IMR-90 (cell line): Measurements from ENCODE around the gene B4GALNT3. TPM values are rescaled to one million over a fixed set of nuclear protein-coding genes. Genes with fewer than 3 reads are reported as not detected.

ENCODE experiments used
- ATAC-seq: fragments of 200-7000 bp; cut with Tn5 transposase; 2 replicates; pipeline ENCODE4 v1.9.1; 2020; ENCODE audit warnings: low read depth, mild to moderate bottlenecking, moderate library complexity
- BruUV-seq: library from RNA; stranded (reverse); fragments of 400-500 nt; replicated peaks from 2 replicates; lab custom pipeline; 2021; lab: Mats Ljungman, UMichigan
- CTCF ChIA-PET: fragments of 300-600 bp; formaldehyde crosslinking; extraction: SDS; loops from one replicate; lab custom pipeline; 2021; ENCODE audit warnings: antibody characterized with exemption; lab: Yijun Ruan, JAX
- POLR2A ChIA-PET: fragments of 300-600 bp; sonication (Branson Sonifier 250); formaldehyde crosslinking; loops from one replicate; lab custom pipeline; 2022; ENCODE audit warnings: antibody characterized with exemption; ENCODE audit not compliant: unreplicated experiment; lab: Charles Lee
- DNase-seq: peaks from one replicate; pipeline ENCODE4 v3.0.0; 2013
- H2AFZ ChIP-seq: replicated peaks from 2 replicates; pipeline ENCODE3; 2013; ENCODE audit warnings: low read length, mild to moderate bottlenecking; ENCODE audit not compliant: poor library complexity
- H2AK5ac ChIP-seq: 2 replicates; pipeline ENCODE4 v1.6.1; 2013; ENCODE audit warnings: low read depth, low read length, inconsistent platforms
- H2AK9ac ChIP-seq: replicated peaks from 2 replicates; pipeline ENCODE3; 2013; ENCODE audit warnings: mild to moderate bottlenecking, low read depth, low read length, moderate library complexity; ENCODE audit not compliant: poor library complexity
- H2BK120ac ChIP-seq: 2 replicates; pipeline ENCODE4 v1.6.1; 2013; ENCODE audit warnings: low read depth, low read length, inconsistent platforms
- H2BK15ac ChIP-seq: 3 replicates; pipeline ENCODE4 v1.6.1; 2013; ENCODE audit warnings: low read depth, low read length, inconsistent platforms
- H2BK20ac ChIP-seq: 2 replicates; pipeline ENCODE4 v1.6.1; 2013; ENCODE audit warnings: low read depth, mild to moderate bottlenecking, inconsistent platforms, low read length, moderate library complexity
- H2BK5ac ChIP-seq: 2 replicates; pipeline ENCODE4 v1.6.1; 2013; ENCODE audit warnings: mild to moderate bottlenecking, low read depth, low read length, inconsistent platforms; ENCODE audit not compliant: poor library complexity, severe bottlenecking
- H3K14ac ChIP-seq: replicated peaks from 2 replicates; pipeline ENCODE4 v1.6.1; 2013; ENCODE audit warnings: low read depth, low read length, inconsistent platforms
- H3K18ac ChIP-seq: 2 replicates; pipeline ENCODE4 v1.6.1; 2013; ENCODE audit warnings: low read depth, low read length, control low read depth
- H3K23ac ChIP-seq: 2 replicates; pipeline ENCODE4 v1.6.1; 2013; ENCODE audit warnings: low read depth, low read length, inconsistent platforms
- H3K27ac ChIP-seq: 2 replicates; pipeline ENCODE4 v1.5.1; 2013; ENCODE audit warnings: mild to moderate bottlenecking, control low read depth, low read length; ENCODE audit not compliant: insufficient read depth
- H3K27me3 ChIP-seq: 2 replicates; pipeline ENCODE4 v1.6.1; 2013; ENCODE audit warnings: low read length; ENCODE audit not compliant: control insufficient read depth, insufficient read depth
- H3K36me3 ChIP-seq: 2 replicates; pipeline ENCODE4 v1.6.1; 2013; ENCODE audit warnings: low read length, mixed read lengths; ENCODE audit not compliant: control insufficient read depth, insufficient read depth
- H3K4ac ChIP-seq: 2 replicates; pipeline ENCODE4 v1.6.1; 2013; ENCODE audit warnings: low read depth, low read length, inconsistent platforms
- H3K4me1 ChIP-seq: 2 replicates; pipeline ENCODE4 v1.6.1; 2013; ENCODE audit warnings: low read length, mixed read lengths; ENCODE audit not compliant: control insufficient read depth, insufficient read depth
- H3K4me2 ChIP-seq: 2 replicates; pipeline ENCODE4 v1.6.1; 2013; ENCODE audit warnings: low read depth, mild to moderate bottlenecking, control low read depth, low read length, moderate library complexity
- H3K4me3 ChIP-seq: 2 replicates; pipeline ENCODE4 v1.5.1; 2013; ENCODE audit warnings: low read depth, mild to moderate bottlenecking, control low read depth, low read length, moderate library complexity; ENCODE audit not compliant: insufficient read depth
- H3K56ac ChIP-seq: 2 replicates; pipeline ENCODE4 v1.6.1; 2013; ENCODE audit warnings: low read length, inconsistent platforms; ENCODE audit not compliant: insufficient read depth; ENCODE audit errors: extremely low read depth
- H3K79me1 ChIP-seq, 2 experiments: 2 replicates each; pipeline ENCODE4 v1.6.1; 2013; ENCODE audit warnings: low read length in 2 of 2, inconsistent platforms in 1 of 2, low read depth in 1 of 2
- H3K9ac ChIP-seq: 2 replicates; pipeline ENCODE4 v1.6.1; 2013; ENCODE audit warnings: low read depth, low read length, control low read depth
- H3K9me1 ChIP-seq: 2 replicates; pipeline ENCODE4 v1.6.1; 2013; ENCODE audit warnings: low read length, inconsistent platforms; ENCODE audit not compliant: insufficient read depth
- H3K9me3 ChIP-seq: 2 replicates; pipeline ENCODE4 v1.6.1; 2013; ENCODE audit warnings: low read length; ENCODE audit not compliant: control insufficient read depth, insufficient read depth
- H4K20me1 ChIP-seq: 2 replicates; pipeline ENCODE4 v1.6.1; 2013; ENCODE audit warnings: low read length, inconsistent platforms; ENCODE audit not compliant: insufficient read depth
- H4K5ac ChIP-seq: 2 replicates; pipeline ENCODE4 v1.6.1; 2013; ENCODE audit warnings: mild to moderate bottlenecking, low read depth, low read length, control low read depth
- H4K8ac ChIP-seq, 2 experiments: 2 replicates each; pipeline ENCODE4 v1.6.1; 2013; ENCODE audit warnings: low read depth in 2 of 2, low read length in 2 of 2, control low read depth in 1 of 2, inconsistent platforms in 1 of 2
- H4K91ac ChIP-seq: 2 replicates; pipeline ENCODE4 v1.6.1; 2013; ENCODE audit warnings: low read depth, low read length, inconsistent platforms; ENCODE audit not compliant: insufficient read depth
- BHLHE40 ChIP-seq: fragments of 150-350 bp; IDR thresholded peaks from 2 replicates; pipeline ENCODE4 v1.6.1; 2016; ENCODE audit warnings: mild to moderate bottlenecking, low read depth, low read length
- CEBPB ChIP-seq: IDR thresholded peaks from 2 replicates; pipeline ENCODE4 v1.6.1; 2012; ENCODE audit warnings: low read depth, low read length, improper control_type of control experiment
- CHD1 ChIP-seq: IDR thresholded peaks from 2 replicates; pipeline ENCODE4 v1.6.1; 2012; ENCODE audit warnings: low read depth, low read length, improper control_type of control experiment
- ELK1 ChIP-seq: fragments of 150-350 bp; IDR thresholded peaks from 2 replicates; pipeline ENCODE4 v1.6.1; 2016; ENCODE audit warnings: low read depth, mild to moderate bottlenecking, low read length, moderate library complexity, borderline replicate concordance
- FOS ChIP-seq: fragments of 150-350 bp; IDR thresholded peaks from 2 replicates; pipeline ENCODE4 v1.6.1; 2016; ENCODE audit warnings: low read depth, low read length
- MAFK ChIP-seq: IDR thresholded peaks from 2 replicates; pipeline ENCODE4 v1.6.1; 2012; ENCODE audit warnings: low read depth, low read length, improper control_type of control experiment
- MAZ ChIP-seq: IDR thresholded peaks from 2 replicates; pipeline ENCODE4 v1.6.1; 2012; ENCODE audit warnings: low read depth, mild to moderate bottlenecking, low read length, improper control_type of control experiment, moderate library complexity, borderline replicate concordance
- MXI1 ChIP-seq: IDR thresholded peaks from 2 replicates; pipeline ENCODE4 v1.6.1; 2012; ENCODE audit warnings: low read depth, mild to moderate bottlenecking, low read length, moderate library complexity, borderline replicate concordance
- NFE2L2 ChIP-seq: fragments of 150-350 bp; IDR thresholded peaks from 2 replicates; pipeline ENCODE4 v1.6.1; 2016; ENCODE audit warnings: low read depth, mild to moderate bottlenecking, low read length
- POLR2A ChIP-seq: IDR thresholded peaks from 2 replicates; pipeline ENCODE4 v1.6.1; 2012; ENCODE audit warnings: mild to moderate bottlenecking, low read depth, low read length
- RAD21 ChIP-seq: IDR thresholded peaks from 2 replicates; pipeline ENCODE4 v1.6.1; 2012; ENCODE audit warnings: low read length, improper control_type of control experiment
- RCOR1 ChIP-seq: IDR thresholded peaks from 2 replicates; pipeline ENCODE4 v1.6.1; 2012; ENCODE audit warnings: mild to moderate bottlenecking, low read length, improper control_type of control experiment; ENCODE audit not compliant: insufficient replicate concordance
- RFX5 ChIP-seq: IDR thresholded peaks from 2 replicates; pipeline ENCODE4 v1.8.0; 2012; ENCODE audit warnings: low read depth, mild to moderate bottlenecking, low read length, moderate library complexity
- SMC3 ChIP-seq: fragments of 150-350 bp; IDR thresholded peaks from 2 replicates; pipeline ENCODE4 v1.6.1; 2016; ENCODE audit warnings: low read depth, mild to moderate bottlenecking, antibody characterized with exemption, low read length, moderate library complexity
- USF2 ChIP-seq: fragments of 150-350 bp; IDR thresholded peaks from 2 replicates; pipeline ENCODE4 v1.6.1; 2017; ENCODE audit warnings: mild to moderate bottlenecking, antibody characterized with exemption, low read length, low read depth
- WGBS, 2 experiments: methylation state at CpG; one replicate each; pipeline versions ENCODE4 v1.1.5 to v1.1.7; 2013; ENCODE audit warnings: missing lambda C conversion rate in 2 of 2; ENCODE audit not compliant: insufficient read length in 1 of 2; ENCODE audit errors: extremely low coverage in 2 of 2; 5-methylcytosine and 5-hydroxymethylcytosine counted together
- dilution Hi-C: fragments of 300-500 bp; cut with HindIII; formaldehyde crosslinking; loops from one replicate; pipeline ENCODE4 v1.14.3; 2018; ENCODE audit warnings: low sequenced_read_pairs; ENCODE audit not compliant: unreplicated experiment
- in situ Hi-C: fragments of 300-500 bp; cut with MboI; formaldehyde crosslinking; loops from 3 replicates; pipeline ENCODE4 v1.14.3; 2019; ENCODE audit warnings: low sequenced_read_pairs, inconsistent platforms, mixed read lengths
- intact Hi-C: fragments of 100-400 bp; cut with micrococcal nuclease; formaldehyde crosslinking; loops from 2 replicates; pipeline ENCODE4 v1.10.0; 2022
- polyA plus RNA-seq, 3 experiments: library from polyadenylated mRNA; depleted of rRNA; stranded (reverse); fragments of >200 nt; gene quantifications; 2 replicates each; pipeline ENCODE4 v1.2.3, GENCODE V29; 2012; ENCODE audit warnings: low replicate concordance in 1 of 3
- total RNA-seq: library from RNA; depleted of rRNA; stranded (reverse); fragments of >200 nt; gene quantifications from 2 replicates; pipeline ENCODE4 v1.2.3, GENCODE V29; 2012
- TF ChIP-seq, protein P1 (sequence below): conservative IDR thresholded peaks from 2 replicates; pipeline ENCODE4 v1.5.1; 2012; ENCODE audit warnings: mild to moderate bottlenecking, low read depth, low read length, improper control_type of control experiment

The B4GALNT3 gene
- total and polyA plus RNA-seq, 2 of the 4 experiments (the other 2 are of a cell fraction), result not detected

DNA sequence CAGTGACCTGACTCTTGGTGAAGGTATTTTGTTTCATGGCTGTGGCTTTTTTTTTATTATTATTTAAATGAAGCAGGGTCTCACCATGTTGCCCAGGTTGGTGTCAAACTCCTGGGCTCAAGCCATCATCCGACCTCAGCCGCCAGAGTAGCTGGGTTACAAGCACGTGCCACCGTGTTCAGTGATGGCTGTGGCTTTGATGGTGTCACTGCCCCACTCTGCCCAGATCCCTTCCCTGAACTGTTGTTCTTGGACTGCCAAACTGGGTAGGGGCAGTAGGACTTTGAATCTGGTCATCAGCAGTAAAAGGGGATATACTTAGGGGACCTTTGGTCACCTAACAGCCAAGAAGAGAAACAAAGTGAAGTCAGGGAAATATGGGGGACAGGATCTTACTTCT, 19.4 kb downstream of the B4GALNT3 start:
- intact Hi-C loops, result no loop called here
- H2BK5ac ChIP-seq, result no peak overlapping the region
- no peaks in the 10 kb centered on the region; the same call in 1 of the 2 replicates for H3K4me1 ChIP-seq
- dilution Hi-C loops, result no loop called here
- H3K4ac ChIP-seq, result no peak overlapping the region
- no peak overlapping the region for H3K4me3 ChIP-seq
- no peaks in the 10 kb centered on the region for H4K20me1 ChIP-seq
- no peak overlapping the region for H2AFZ ChIP-seq
- H3K4me2 ChIP-seq, result no peak overlapping the region
- H2BK120ac ChIP-seq, result no peak overlapping the region
- no TSS peak for BruUV-seq
- no peak for DNase-seq
- no peak overlapping the region for H3K9ac ChIP-seq
- 83% methylated on average over 3 of the region's 4 CpGs; no CpG with 5 or more reads in 1 of the 2 experiments for WGBS, 2 experiments
- ChIA-PET CTCF (no interaction called here), POLR2A (no interaction called here)
- H3K27me3 ChIP-seq, result peaks cover 76% of the 10 kb centered on the region
- no peak overlapping the region for H2AK5ac ChIP-seq
- no peaks in the 10 kb centered on the region for H3K79me1 ChIP-seq
- H3K18ac ChIP-seq, result no peak overlapping the region
- no peaks in the 10 kb centered on the region for H3K9me3 ChIP-seq
- no peaks in the 10 kb centered on the region for H3K36me3 ChIP-seq
- H3K14ac ChIP-seq, result no peak overlapping the region
- no peak overlapping the region for H4K5ac ChIP-seq
- no peak overlapping the region for H3K56ac ChIP-seq
- no peak overlapping the region for H4K91ac ChIP-seq
- H4K8ac ChIP-seq, result no peak overlapping the region
- H2AK9ac ChIP-seq, result no peak overlapping the region
- no peak overlapping the region for H2BK20ac ChIP-seq
- no peak overlapping the region for H2BK15ac ChIP-seq
- TF ChIP-seq MAFK (no peak), FOS (no peak), SMC3 (no peak), MXI1 (no peak), ELK1 (no peak), RCOR1 (no peak), BHLHE40 (no peak), CHD1 (no peak), RAD21 (no peak), MAZ (no peak), USF2 (no peak), NFE2L2 (no peak), RFX5 (no peak), CEBPB (no peak), POLR2A (no peak)
- TF ChIP-seq, protein P1, sequence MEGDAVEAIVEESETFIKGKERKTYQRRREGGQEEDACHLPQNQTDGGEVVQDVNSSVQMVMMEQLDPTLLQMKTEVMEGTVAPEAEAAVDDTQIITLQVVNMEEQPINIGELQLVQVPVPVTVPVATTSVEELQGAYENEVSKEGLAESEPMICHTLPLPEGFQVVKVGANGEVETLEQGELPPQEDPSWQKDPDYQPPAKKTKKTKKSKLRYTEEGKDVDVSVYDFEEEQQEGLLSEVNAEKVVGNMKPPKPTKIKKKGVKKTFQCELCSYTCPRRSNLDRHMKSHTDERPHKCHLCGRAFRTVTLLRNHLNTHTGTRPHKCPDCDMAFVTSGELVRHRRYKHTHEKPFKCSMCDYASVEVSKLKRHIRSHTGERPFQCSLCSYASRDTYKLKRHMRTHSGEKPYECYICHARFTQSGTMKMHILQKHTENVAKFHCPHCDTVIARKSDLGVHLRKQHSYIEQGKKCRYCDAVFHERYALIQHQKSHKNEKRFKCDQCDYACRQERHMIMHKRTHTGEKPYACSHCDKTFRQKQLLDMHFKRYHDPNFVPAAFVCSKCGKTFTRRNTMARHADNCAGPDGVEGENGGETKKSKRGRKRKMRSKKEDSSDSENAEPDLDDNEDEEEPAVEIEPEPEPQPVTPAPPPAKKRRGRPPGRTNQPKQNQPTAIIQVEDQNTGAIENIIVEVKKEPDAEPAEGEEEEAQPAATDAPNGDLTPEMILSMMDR, result no peak
- no peak for ATAC-seq
- no peaks in the 10 kb centered on the region for H3K9me1 ChIP-seq
- no peak overlapping the region for H3K27ac ChIP-seq
- H3K23ac ChIP-seq, result no peak overlapping the region
- in situ Hi-C loops, result no loop called here
